Type B pancreatic cell (in vitro differentiated cells): ENCODE measurements around the gene STOM. TPM values are rescaled to one million over a fixed set of nuclear protein-coding genes. Genes with fewer than 3 reads are reported as not detected.

Experiments used
- DNase-seq: peaks from one replicate; pipeline ENCODE4 v3.0.0; 2021; ENCODE audit warnings: mixed read lengths; ENCODE audit not compliant: unreplicated experiment; ENCODE audit errors: extremely low spot score
- H3K27ac Mint-ChIP-seq: 2 replicates; pipeline ENCODE4 v1.8.0; 2021; ENCODE audit warnings: mild to moderate bottlenecking, mixed read lengths
- H3K27me3 Mint-ChIP-seq: 2 replicates; pipeline ENCODE4 v1.8.0; 2021; ENCODE audit warnings: mixed read lengths
- H3K36me3 Mint-ChIP-seq: 2 replicates; pipeline ENCODE4 v1.8.0; 2021; ENCODE audit warnings: mixed read lengths
- H3K4me1 Mint-ChIP-seq: one replicate; pipeline ENCODE4 v1.8.0; 2021; ENCODE audit warnings: mixed read lengths; ENCODE audit not compliant: unreplicated experiment
- H3K4me3 Mint-ChIP-seq: 2 replicates; pipeline ENCODE4 v1.8.0; 2021; ENCODE audit warnings: mild to moderate bottlenecking, mixed read lengths
- H3K9me3 Mint-ChIP-seq: 2 replicates; pipeline ENCODE4 v1.8.0; 2021; ENCODE audit warnings: mixed read lengths
- total RNA-seq: library from RNA; stranded (reverse); gene quantifications from 2 replicates; pipeline ENCODE4 v1.2.1, GENCODE V29; 2021; ENCODE audit warnings: low replicate concordance
- TF ChIP-seq, protein P1 (sequence below): fragments of 200-600 bp; sonication (generic); conservative IDR thresholded peaks from 2 replicates; pipeline ENCODE4 v1.5.0; 2021; ENCODE audit warnings: antibody characterized with exemption, mild to moderate bottlenecking

The STOM gene
- total RNA-seq, 1 donor from 2014 or later: 30.7 TPM

DNA sequence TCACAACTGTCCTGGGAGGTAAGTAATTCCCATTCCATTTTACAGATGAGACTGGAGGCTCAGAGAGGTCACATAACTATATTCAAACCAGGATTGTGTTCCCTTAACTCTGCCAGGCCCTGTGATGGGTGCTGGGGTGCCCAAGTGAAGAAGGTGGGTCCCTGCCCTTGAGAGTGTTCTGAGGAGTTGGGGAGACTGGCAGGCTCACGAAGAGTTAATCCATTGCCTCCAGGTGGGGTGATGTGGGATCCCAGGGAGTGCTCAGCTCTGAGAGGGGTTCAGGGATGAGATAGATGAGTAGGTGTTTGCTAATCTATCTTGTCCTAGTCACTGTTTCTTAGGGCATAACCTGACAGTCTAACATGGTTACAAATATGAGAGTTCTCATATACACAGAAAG is 65.3 kb downstream of the STOM start:
- H3K4me1 Mint-ChIP-seq: peaks cover 16% of the 10 kb centered on the region
- no peaks in the 10 kb centered on the region for H3K9me3 Mint-ChIP-seq
- H3K36me3 Mint-ChIP-seq: peaks cover 6% of the 10 kb centered on the region
- no peak for DNase-seq
- H3K4me3 Mint-ChIP-seq: no peak overlapping the region
- H3K27ac Mint-ChIP-seq: no peak overlapping the region
- H3K27me3 Mint-ChIP-seq: peaks cover 6% of the 10 kb centered on the region
- TF ChIP-seq, protein P1, sequence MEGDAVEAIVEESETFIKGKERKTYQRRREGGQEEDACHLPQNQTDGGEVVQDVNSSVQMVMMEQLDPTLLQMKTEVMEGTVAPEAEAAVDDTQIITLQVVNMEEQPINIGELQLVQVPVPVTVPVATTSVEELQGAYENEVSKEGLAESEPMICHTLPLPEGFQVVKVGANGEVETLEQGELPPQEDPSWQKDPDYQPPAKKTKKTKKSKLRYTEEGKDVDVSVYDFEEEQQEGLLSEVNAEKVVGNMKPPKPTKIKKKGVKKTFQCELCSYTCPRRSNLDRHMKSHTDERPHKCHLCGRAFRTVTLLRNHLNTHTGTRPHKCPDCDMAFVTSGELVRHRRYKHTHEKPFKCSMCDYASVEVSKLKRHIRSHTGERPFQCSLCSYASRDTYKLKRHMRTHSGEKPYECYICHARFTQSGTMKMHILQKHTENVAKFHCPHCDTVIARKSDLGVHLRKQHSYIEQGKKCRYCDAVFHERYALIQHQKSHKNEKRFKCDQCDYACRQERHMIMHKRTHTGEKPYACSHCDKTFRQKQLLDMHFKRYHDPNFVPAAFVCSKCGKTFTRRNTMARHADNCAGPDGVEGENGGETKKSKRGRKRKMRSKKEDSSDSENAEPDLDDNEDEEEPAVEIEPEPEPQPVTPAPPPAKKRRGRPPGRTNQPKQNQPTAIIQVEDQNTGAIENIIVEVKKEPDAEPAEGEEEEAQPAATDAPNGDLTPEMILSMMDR: no peak

DNA sequence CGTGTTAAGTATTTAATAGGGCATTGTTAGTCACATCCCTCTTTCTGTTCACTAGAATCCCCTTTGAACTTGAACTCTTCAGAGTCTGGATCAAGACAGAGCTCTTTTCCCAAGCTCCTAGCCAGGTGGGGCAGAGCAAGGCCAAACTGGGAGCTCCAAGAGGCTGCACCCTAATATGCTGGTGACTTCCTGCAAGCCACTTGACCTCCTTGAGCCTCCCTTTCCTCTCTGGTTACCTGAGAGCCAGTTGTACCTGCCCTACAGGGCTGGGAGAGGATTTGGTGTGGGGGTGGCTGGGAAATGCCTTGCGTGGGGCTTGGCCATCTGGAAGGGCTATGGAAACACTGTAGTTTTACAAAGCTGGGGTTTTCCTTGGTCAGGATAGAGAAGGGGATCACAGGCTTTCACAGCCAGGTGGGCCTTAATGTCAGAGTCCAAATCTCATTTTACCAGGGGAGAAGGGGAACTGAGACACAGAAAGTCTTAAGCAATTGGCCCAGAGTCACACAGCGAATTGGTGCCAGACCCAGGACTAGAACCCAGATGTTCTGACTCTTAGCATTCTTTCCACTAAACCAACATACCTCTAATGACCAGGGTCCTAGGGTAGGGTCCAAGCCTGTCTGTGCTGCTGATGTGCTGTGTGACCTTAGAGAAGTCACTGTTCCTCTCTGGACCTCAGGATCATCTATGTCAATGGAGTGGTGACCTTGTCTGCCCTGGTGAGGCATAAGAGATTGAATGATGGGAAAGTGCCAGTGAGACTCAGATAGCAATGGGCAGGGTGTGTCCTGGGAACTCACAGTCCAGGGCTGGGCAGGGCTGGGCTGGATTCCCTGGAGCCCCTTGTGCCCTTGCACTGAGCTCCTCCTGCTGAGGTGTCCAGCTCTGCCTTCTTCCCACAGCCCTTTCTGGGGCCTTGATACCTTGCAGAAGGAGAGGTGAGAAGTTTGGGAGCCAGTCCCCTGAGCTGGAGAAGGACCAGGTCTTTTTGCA is 66.3 kb downstream of the STOM start:
- TF ChIP-seq, protein P1: no peak
- Mint-ChIP-seq H3K27me3 (peaks cover 9% of the 10 kb centered on the region), H3K27ac (no peak overlapping the region), H3K36me3 (peaks cover 6% of the 10 kb centered on the region), H3K4me1 (peaks cover 19% of the 10 kb centered on the region), H3K9me3 (no peaks in the 10 kb centered on the region), H3K4me3 (no peak overlapping the region)
- DNase-seq: no peak

DNA sequence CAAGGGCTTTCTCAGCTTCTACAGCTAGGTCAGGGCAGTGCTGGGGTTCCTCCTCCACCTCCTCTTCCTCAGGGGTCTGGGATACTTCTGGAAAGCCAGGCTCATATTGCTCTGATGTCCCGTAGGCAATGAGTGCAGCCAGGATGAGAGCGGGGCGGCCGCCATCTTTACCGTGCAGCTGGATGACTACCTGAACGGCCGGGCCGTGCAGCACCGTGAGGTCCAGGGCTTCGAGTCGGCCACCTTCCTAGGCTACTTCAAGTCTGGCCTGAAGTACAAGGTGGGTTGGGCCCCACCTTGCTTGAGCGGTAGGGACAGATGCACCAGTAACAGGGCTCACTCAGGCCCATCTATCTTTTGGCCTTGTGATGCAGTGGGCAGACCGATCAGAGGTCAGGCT is 67.3 kb downstream of the STOM start:
- TF ChIP-seq, protein P1: no peak
- H3K9me3 Mint-ChIP-seq: no peaks in the 10 kb centered on the region
- no peak overlapping the region for H3K4me3 Mint-ChIP-seq
- peaks cover 28% of the 10 kb centered on the region for H3K4me1 Mint-ChIP-seq
- no peak for DNase-seq
- H3K27me3 Mint-ChIP-seq: peaks cover 10% of the 10 kb centered on the region
- H3K27ac Mint-ChIP-seq: no peak overlapping the region
- H3K36me3 Mint-ChIP-seq: peaks cover 6% of the 10 kb centered on the region

DNA sequence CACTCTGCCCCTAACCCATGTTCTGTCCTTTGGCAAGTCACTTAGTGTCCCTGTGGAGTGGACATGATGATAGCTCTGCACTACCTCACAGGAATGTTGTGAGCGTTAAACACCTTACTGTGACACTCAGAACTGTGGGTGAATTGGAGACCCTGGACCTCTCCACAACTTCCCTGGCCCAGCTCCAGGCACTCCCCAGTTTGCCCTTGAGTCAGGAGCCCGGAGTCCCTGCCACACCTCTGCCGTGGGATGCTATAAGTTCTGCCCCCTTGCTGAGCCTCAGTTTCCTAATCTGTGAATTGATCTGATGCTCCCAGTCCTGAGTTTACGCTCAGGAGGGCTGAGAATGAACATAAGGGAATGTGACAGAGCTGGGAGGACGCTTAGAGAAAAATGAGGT is 67.7 kb downstream of the STOM start:
- Mint-ChIP-seq H3K9me3 (no peaks in the 10 kb centered on the region), H3K4me1 (peaks cover 33% of the 10 kb centered on the region), H3K4me3 (no peak overlapping the region), H3K36me3 (peaks cover 6% of the 10 kb centered on the region), H3K27ac (no peak overlapping the region), H3K27me3 (peaks cover 10% of the 10 kb centered on the region)
- DNase-seq: no peak
- TF ChIP-seq, protein P1: no peak

DNA sequence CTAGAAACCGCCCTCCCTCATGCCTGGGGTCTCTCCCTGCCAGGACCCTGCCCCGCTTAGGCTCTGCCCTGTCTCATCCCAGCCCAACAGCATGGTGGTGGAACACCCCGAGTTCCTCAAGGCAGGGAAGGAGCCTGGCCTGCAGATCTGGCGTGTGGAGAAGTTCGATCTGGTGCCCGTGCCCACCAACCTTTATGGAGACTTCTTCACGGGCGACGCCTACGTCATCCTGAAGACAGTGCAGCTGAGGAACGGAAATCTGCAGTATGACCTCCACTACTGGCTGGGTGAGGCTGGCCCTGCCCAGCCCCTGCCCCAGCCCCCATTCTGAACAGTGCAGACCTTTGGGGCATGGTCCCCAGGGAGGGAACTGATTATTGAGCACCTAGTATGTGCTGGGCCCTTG is 68.2 kb downstream of the STOM start:
- Mint-ChIP-seq H3K9me3 (no peaks in the 10 kb centered on the region), H3K4me3 (no peak overlapping the region), H3K36me3 (peaks cover 6% of the 10 kb centered on the region), H3K4me1 (peaks cover 37% of the 10 kb centered on the region), H3K27ac (no peak overlapping the region), H3K27me3 (peaks cover 10% of the 10 kb centered on the region)
- no peak for DNase-seq
- TF ChIP-seq, protein P1: no peak
